IMR-90 (cell line): ENCODE measurements around the gene OPN1SW.

Experiments used
- BHLHE40 ChIP-seq: fragments of 150-350 bp; IDR thresholded peaks from 2 replicates; pipeline ENCODE4 v1.6.1; 2016; ENCODE audit warnings: mild to moderate bottlenecking, low read depth, low read length
- CEBPB ChIP-seq: IDR thresholded peaks from 2 replicates; pipeline ENCODE4 v1.6.1; 2012; ENCODE audit warnings: low read depth, low read length, improper control_type of control experiment
- CHD1 ChIP-seq: IDR thresholded peaks from 2 replicates; pipeline ENCODE4 v1.6.1; 2012; ENCODE audit warnings: low read depth, low read length, improper control_type of control experiment
- MAFK ChIP-seq: IDR thresholded peaks from 2 replicates; pipeline ENCODE4 v1.6.1; 2012; ENCODE audit warnings: low read depth, low read length, improper control_type of control experiment
- MAZ ChIP-seq: IDR thresholded peaks from 2 replicates; pipeline ENCODE4 v1.6.1; 2012; ENCODE audit warnings: low read depth, mild to moderate bottlenecking, low read length, improper control_type of control experiment, moderate library complexity, borderline replicate concordance
- MXI1 ChIP-seq: IDR thresholded peaks from 2 replicates; pipeline ENCODE4 v1.6.1; 2012; ENCODE audit warnings: low read depth, mild to moderate bottlenecking, low read length, moderate library complexity, borderline replicate concordance
- POLR2A ChIP-seq: IDR thresholded peaks from 2 replicates; pipeline ENCODE4 v1.6.1; 2012; ENCODE audit warnings: mild to moderate bottlenecking, low read depth, low read length
- RAD21 ChIP-seq: IDR thresholded peaks from 2 replicates; pipeline ENCODE4 v1.6.1; 2012; ENCODE audit warnings: low read length, improper control_type of control experiment
- RFX5 ChIP-seq: IDR thresholded peaks from 2 replicates; pipeline ENCODE4 v1.8.0; 2012; ENCODE audit warnings: low read depth, mild to moderate bottlenecking, low read length, moderate library complexity
- SMC3 ChIP-seq: fragments of 150-350 bp; IDR thresholded peaks from 2 replicates; pipeline ENCODE4 v1.6.1; 2016; ENCODE audit warnings: low read depth, mild to moderate bottlenecking, antibody characterized with exemption, low read length, moderate library complexity
- TF ChIP-seq, protein P1 (sequence below): conservative IDR thresholded peaks from 2 replicates; pipeline ENCODE4 v1.5.1; 2012; ENCODE audit warnings: mild to moderate bottlenecking, low read depth, low read length, improper control_type of control experiment
- TF ChIP-seq, protein P2 (sequence below): fragments of 150-350 bp; IDR thresholded peaks from 2 replicates; pipeline ENCODE4 v1.6.1; 2016; ENCODE audit warnings: low read depth, mild to moderate bottlenecking, low read length, moderate library complexity, borderline replicate concordance

DNA sequence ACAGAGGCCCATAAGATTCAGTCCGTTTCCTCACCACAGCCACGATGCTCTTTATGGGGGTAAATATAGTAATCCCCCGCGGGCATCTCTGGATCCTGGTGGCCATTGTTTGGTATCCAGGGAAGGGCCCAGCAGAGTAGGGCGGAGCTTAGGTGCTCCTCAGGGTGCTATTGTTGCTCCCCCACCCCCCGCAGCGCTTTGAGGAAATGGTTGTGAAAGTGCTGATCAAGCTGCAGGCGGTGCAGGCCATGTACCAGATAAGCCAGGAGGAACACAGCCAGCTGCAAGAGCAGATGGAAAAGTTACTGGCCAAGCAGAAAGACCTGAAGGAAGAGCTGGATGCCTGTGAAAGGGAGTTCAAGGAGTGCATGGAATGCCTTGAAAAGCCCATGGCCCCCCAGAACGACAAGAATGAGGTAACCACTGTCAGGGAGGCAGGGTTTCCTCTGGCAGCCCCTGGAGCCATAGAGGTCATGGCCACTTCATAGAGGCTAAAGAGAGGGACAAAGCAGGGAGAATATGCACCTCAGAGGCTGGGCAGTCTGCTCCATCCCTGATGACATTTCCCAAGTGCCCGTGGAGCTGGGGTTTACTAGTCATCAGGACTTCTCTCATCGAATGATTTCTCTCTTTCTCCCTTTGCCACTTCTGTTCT, 37.0 kb upstream of the OPN1SW start:
- TF ChIP-seq MXI1 (no peak), BHLHE40 (no peak), MAZ (no peak), SMC3 (no peak), POLR2A (no peak), CHD1 (no peak), MAFK (no peak), RAD21 (no peak), CEBPB (no peak), RFX5 (no peak)
- TF ChIP-seq, protein P1, sequence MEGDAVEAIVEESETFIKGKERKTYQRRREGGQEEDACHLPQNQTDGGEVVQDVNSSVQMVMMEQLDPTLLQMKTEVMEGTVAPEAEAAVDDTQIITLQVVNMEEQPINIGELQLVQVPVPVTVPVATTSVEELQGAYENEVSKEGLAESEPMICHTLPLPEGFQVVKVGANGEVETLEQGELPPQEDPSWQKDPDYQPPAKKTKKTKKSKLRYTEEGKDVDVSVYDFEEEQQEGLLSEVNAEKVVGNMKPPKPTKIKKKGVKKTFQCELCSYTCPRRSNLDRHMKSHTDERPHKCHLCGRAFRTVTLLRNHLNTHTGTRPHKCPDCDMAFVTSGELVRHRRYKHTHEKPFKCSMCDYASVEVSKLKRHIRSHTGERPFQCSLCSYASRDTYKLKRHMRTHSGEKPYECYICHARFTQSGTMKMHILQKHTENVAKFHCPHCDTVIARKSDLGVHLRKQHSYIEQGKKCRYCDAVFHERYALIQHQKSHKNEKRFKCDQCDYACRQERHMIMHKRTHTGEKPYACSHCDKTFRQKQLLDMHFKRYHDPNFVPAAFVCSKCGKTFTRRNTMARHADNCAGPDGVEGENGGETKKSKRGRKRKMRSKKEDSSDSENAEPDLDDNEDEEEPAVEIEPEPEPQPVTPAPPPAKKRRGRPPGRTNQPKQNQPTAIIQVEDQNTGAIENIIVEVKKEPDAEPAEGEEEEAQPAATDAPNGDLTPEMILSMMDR, result no peak
- TF ChIP-seq, protein P2, sequence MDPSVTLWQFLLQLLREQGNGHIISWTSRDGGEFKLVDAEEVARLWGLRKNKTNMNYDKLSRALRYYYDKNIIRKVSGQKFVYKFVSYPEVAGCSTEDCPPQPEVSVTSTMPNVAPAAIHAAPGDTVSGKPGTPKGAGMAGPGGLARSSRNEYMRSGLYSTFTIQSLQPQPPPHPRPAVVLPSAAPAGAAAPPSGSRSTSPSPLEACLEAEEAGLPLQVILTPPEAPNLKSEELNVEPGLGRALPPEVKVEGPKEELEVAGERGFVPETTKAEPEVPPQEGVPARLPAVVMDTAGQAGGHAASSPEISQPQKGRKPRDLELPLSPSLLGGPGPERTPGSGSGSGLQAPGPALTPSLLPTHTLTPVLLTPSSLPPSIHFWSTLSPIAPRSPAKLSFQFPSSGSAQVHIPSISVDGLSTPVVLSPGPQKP, result no peak
